Gastroesophageal sphincter (tissue), 3 donors: Measurements from ENCODE around the gene TBC1D5.

ENCODE experiments used
- EP300 ChIP-seq: sonication (generic); formaldehyde crosslinking; IDR thresholded peaks from one replicate; pipeline ENCODE4 v1.6.1; 2017; ENCODE audit warnings: antibody characterized with exemption, mild to moderate bottlenecking
- POLR2A ChIP-seq, 2 donors: fragments of 450-650 bp; IDR thresholded peaks; one replicate each; pipeline ENCODE4 v1.6.1; 2017; ENCODE audit warnings: antibody characterized with exemption in 2 of 2, mild to moderate bottlenecking in 2 of 2, moderate library complexity in 1 of 2
- POLR2AphosphoS5 ChIP-seq: sonication (generic); formaldehyde crosslinking; IDR thresholded peaks from one replicate; pipeline ENCODE4 v1.6.1; 2017; ENCODE audit warnings: antibody characterized with exemption
- TF ChIP-seq, protein P1 (sequence below), 4 experiments: fragments of 200-600 bp in 2 of 4; fragments of 450-650 bp in 2 of 4; sonication (generic) in 1 of 4; IDR thresholded peaks; one replicate each; pipeline ENCODE4 v1.5.1; 2017 to 2019; ENCODE audit warnings: antibody characterized with exemption in 4 of 4, mild to moderate bottlenecking in 2 of 4, moderate library complexity in 2 of 4

DNA sequence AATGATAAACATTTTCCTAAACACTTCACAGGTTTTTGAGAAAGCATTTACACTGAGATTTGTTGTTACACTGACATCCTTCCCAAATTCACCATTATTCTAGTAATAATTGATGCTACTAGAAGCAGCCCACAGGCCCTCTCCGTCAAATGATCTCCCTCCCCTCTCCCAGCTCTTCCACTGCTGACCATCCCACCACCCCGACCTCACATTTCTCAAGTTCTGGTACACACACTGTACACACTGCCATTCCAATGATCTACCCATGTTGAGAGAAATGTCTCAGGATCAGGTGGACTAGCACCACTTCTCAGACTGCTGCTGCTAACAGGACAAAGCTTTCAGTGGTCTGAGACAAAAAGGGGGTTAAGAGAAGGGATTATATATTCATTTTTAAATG, 3.5 kb downstream of the TBC1D5 start:
- TF ChIP-seq, protein P1, sequence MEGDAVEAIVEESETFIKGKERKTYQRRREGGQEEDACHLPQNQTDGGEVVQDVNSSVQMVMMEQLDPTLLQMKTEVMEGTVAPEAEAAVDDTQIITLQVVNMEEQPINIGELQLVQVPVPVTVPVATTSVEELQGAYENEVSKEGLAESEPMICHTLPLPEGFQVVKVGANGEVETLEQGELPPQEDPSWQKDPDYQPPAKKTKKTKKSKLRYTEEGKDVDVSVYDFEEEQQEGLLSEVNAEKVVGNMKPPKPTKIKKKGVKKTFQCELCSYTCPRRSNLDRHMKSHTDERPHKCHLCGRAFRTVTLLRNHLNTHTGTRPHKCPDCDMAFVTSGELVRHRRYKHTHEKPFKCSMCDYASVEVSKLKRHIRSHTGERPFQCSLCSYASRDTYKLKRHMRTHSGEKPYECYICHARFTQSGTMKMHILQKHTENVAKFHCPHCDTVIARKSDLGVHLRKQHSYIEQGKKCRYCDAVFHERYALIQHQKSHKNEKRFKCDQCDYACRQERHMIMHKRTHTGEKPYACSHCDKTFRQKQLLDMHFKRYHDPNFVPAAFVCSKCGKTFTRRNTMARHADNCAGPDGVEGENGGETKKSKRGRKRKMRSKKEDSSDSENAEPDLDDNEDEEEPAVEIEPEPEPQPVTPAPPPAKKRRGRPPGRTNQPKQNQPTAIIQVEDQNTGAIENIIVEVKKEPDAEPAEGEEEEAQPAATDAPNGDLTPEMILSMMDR (IDR thresholded peaks at IDR 0.05) = no peak
- TF ChIP-seq POLR2A (IDR thresholded peaks at IDR 0.05) (no peak), EP300 (no peak), POLR2AphosphoS5 (no peak)
